HepG2 (cell line): ENCODE measurements around the gene SH2B2. TPM values are rescaled to one million over a fixed set of nuclear protein-coding genes. Genes with fewer than 3 reads are reported as not detected.

Source experiments
- ATAC-seq: fragments of 200-7000 bp; cut with Tn5 transposase; 3 replicates; pipeline ENCODE4 v1.9.1; 2020; ENCODE audit warnings: mild to moderate bottlenecking, moderate library complexity
- BruUV-seq: library from RNA; stranded (reverse); fragments of 400-500 nt; replicated peaks from 2 replicates; lab custom pipeline; 2021; lab: Mats Ljungman, UMichigan
- CTCF ChIA-PET: fragments of 300-600 bp; formaldehyde crosslinking; extraction: SDS; loops from one replicate; lab custom pipeline; 2021; ENCODE audit warnings: low total read pairs, inconsistent platforms, low intra/inter-chr PET ratio; lab: Yijun Ruan, JAX
- POLR2A ChIA-PET: fragments of 350-600 bp; sonication (Branson Sonifier 250); formaldehyde crosslinking; loops from one replicate; lab custom pipeline; 2020; ENCODE audit warnings: antibody characterized with exemption, inconsistent platforms; lab: Yijun Ruan, JAX
- DNase-seq: peaks from one replicate; pipeline ENCODE4 v3.0.0-alpha.2; 2015; ENCODE audit warnings: low spot score
- FAIRE-seq: peaks from 3 replicates; lab custom pipeline; 2011; peaks lifted over from hg19 to GRCh38; lab: Jason Lieb, UNC
- H2AFZ ChIP-seq: one replicate; pipeline ENCODE4 v1.6.1; 2011; ENCODE audit warnings: low read length, inconsistent platforms
- H3K27ac ChIP-seq: fragments of 300-600 bp; 3 replicates; pipeline ENCODE4 v1.8.0; 2011; ENCODE audit warnings: mixed run types, mild to moderate bottlenecking, mixed read lengths, low read length, inconsistent platforms; ENCODE audit not compliant: insufficient read depth; ENCODE audit errors: extremely low read length
- H3K27me3 ChIP-seq, 2 experiments: fragments of 200-600 bp in 1 of 2; 2 replicates in 1 of 2; 3 replicates in 1 of 2; pipeline versions ENCODE4 v1.6.0 to v1.8.0; 2011; ENCODE audit warnings: low read length in 2 of 2, mild to moderate bottlenecking in 2 of 2, moderate library complexity in 2 of 2, inconsistent platforms in 1 of 2; ENCODE audit not compliant: insufficient read depth in 2 of 2, control insufficient read depth in 1 of 2
- H3K36me3 ChIP-seq, 2 experiments: fragments of 200-600 bp in 1 of 2; replicated peaks in 1 of 2; 2 replicates in 1 of 2; 3 replicates in 1 of 2; pipeline versions ENCODE4 v1.5.1 to v1.8.0; 2011; ENCODE audit warnings: low read length in 2 of 2, inconsistent platforms in 1 of 2; ENCODE audit not compliant: insufficient read depth in 2 of 2, control insufficient read depth in 1 of 2
- H3K4me1 ChIP-seq: 2 replicates; pipeline ENCODE4 v1.5.1; 2012; ENCODE audit warnings: low read length, inconsistent platforms; ENCODE audit not compliant: insufficient read depth
- H3K4me2 ChIP-seq: 2 replicates; pipeline ENCODE4 v1.6.0; 2011; ENCODE audit warnings: low read depth, low read length, inconsistent platforms
- H3K4me3 ChIP-seq, 3 experiments: fragments of 200-600 bp in 1 of 3; sonication (generic), shearing (Covaris generic) in 1 of 3; replicated peaks in 1 of 3; 2 replicates each; pipeline ENCODE4 v1.5.1; 2011 to 2016; ENCODE audit warnings: low read length in 3 of 3, inconsistent platforms in 2 of 3, low read depth in 2 of 3, mild to moderate bottlenecking in 2 of 3, control low read depth in 1 of 3, mixed read lengths in 1 of 3; ENCODE audit not compliant: insufficient read depth in 1 of 3
- H3K79me2 ChIP-seq: one replicate; pipeline ENCODE4 v1.6.1; 2011; ENCODE audit warnings: low read length, inconsistent platforms; ENCODE audit not compliant: insufficient read depth
- H3K9ac ChIP-seq: 2 replicates; pipeline ENCODE4 v1.6.0; 2011; ENCODE audit warnings: mild to moderate bottlenecking, low read depth, low read length, inconsistent platforms; ENCODE audit not compliant: insufficient read depth
- H3K9me3 ChIP-seq: 2 replicates; pipeline ENCODE4 v1.5.1; 2012; ENCODE audit warnings: mild to moderate bottlenecking, low read length
- H4K20me1 ChIP-seq: 2 replicates; pipeline ENCODE4 v1.6.0; 2011; ENCODE audit warnings: inconsistent platforms, mild to moderate bottlenecking, low read length, moderate library complexity; ENCODE audit not compliant: insufficient read depth
- AGO2 ChIP-seq: fragments of 200-400 bp; formaldehyde crosslinking; optimal IDR thresholded peaks from 2 replicates; pipeline ENCODE3; 2017; ENCODE audit warnings: mild to moderate bottlenecking, low read depth, low read length, moderate library complexity
- CAMTA2 ChIP-seq: sonication (generic); formaldehyde crosslinking; IDR thresholded peaks from 2 replicates; pipeline ENCODE4 v1.4.0; 2020; ENCODE audit warnings: mild to moderate bottlenecking, missing genetic modification reagents, borderline replicate concordance
- HCFC1 ChIP-seq: fragments of 150-350 bp; IDR thresholded peaks from 2 replicates; pipeline ENCODE4 v1.6.1; 2014; ENCODE audit warnings: low read depth, low read length
- TCF12 ChIP-seq, 2 experiments: fragments of 450-650 bp in 1 of 2; sonication (generic) in 1 of 2; formaldehyde crosslinking in 1 of 2; IDR thresholded peaks; 2 replicates each; pipeline versions ENCODE4 v1.6.1 to v1.8.0; 2017 to 2022; ENCODE audit warnings: antibody characterized with exemption in 1 of 2, mild to moderate bottlenecking in 1 of 2, missing genetic modification reagents in 1 of 2, moderate library complexity in 1 of 2
- TGIF2 ChIP-seq: IDR thresholded peaks from 2 replicates; pipeline ENCODE4 v1.6.1; 2016; ENCODE audit warnings: control low read depth, missing compliant biosample characterization
- ZNF207 ChIP-seq: fragments of 450-650 bp; IDR thresholded peaks from 2 replicates; pipeline ENCODE4 v1.6.1; 2016; ENCODE audit warnings: antibody characterized with exemption, borderline replicate concordance
- ZNF501 ChIP-seq: sonication (generic); formaldehyde crosslinking; IDR thresholded peaks from 2 replicates; pipeline ENCODE4 v1.5.1; 2020; ENCODE audit warnings: mild to moderate bottlenecking, moderate library complexity, missing genetic modification reagents
- ZNF619 ChIP-seq: sonication (generic); formaldehyde crosslinking; IDR thresholded peaks from 2 replicates; pipeline ENCODE4 v1.4.0; 2020; ENCODE audit warnings: mild to moderate bottlenecking, missing genetic modification reagents
- ZNF672 ChIP-seq: sonication (generic); formaldehyde crosslinking; IDR thresholded peaks from 2 replicates; pipeline ENCODE4 v1.8.1; 2022; ENCODE audit warnings: missing genetic modification reagents
- ZNF761 ChIP-seq: sonication (generic); formaldehyde crosslinking; conservative IDR thresholded peaks from 2 replicates; pipeline ENCODE4 v1.4.0; 2020; ENCODE audit warnings: mild to moderate bottlenecking, missing genetic modification reagents
- ZNF883 ChIP-seq: sonication (generic); formaldehyde crosslinking; IDR thresholded peaks from 2 replicates; pipeline ENCODE4 v1.5.1; 2020; ENCODE audit warnings: mild to moderate bottlenecking, missing genetic modification reagents; ENCODE audit errors: not compliant biosample characterization
- WGBS: methylation state at CpG from one replicate; pipeline ENCODE4 v1.1.6; 2017; ENCODE audit warnings: low lambda C conversion rate; 5-methylcytosine and 5-hydroxymethylcytosine counted together
- in situ Hi-C: cut with HindIII; loops from 2 replicates; pipeline ENCODE4 v1.10.0; 2017; ENCODE audit warnings: low pct_unique_long_range_greater_than_20kb; ENCODE audit not compliant: extremely low pct_ligation_motif_present
- intact Hi-C: fragments of 100-400 bp; cut with micrococcal nuclease; formaldehyde crosslinking; loops from one replicate; pipeline ENCODE4 v1.10.0; 2022; ENCODE audit not compliant: unreplicated experiment
- polyA plus RNA-seq, 8 experiments: library from polyadenylated mRNA; depleted of rRNA in 3 of 8; stranded (reverse) in 7 of 8; unstranded in 1 of 8; fragments of >200 nt; fragmentation: Illumina TruSeq in 4 of 8; extraction: Trizol in 4 of 8; gene quantifications; 2 replicates each; pipeline versions ENCODE4 v1.2.1 to v1.2.3, GENCODE V29; 2011 to 2016; ENCODE audit warnings: low read depth in 4 of 8, missing spikeins in 1 of 8, mixed read lengths in 1 of 8; ENCODE audit not compliant: insufficient read depth in 1 of 8
- total RNA-seq, 5 experiments: library from RNA; depleted of rRNA; stranded (reverse); fragments of >200 nt; fragmentation: Illumina TruSeq; extraction: Trizol; gene quantifications; 2 replicates each; pipeline ENCODE4 v1.2.3, GENCODE V29; 2016; ENCODE audit warnings: low read depth in 1 of 5
- TF ChIP-seq, protein P1 (sequence below): sonication (generic); formaldehyde crosslinking; IDR thresholded peaks from 2 replicates; pipeline ENCODE4 v1.4.0; 2020; ENCODE audit warnings: missing genetic modification reagents

The SH2B2 gene
- total and polyA plus RNA-seq, 2 of the 13 experiments (the other 11 are each of a cell fraction or from before 2014, with no cell fraction given): 0.46 to 1.3 TPM

DNA sequence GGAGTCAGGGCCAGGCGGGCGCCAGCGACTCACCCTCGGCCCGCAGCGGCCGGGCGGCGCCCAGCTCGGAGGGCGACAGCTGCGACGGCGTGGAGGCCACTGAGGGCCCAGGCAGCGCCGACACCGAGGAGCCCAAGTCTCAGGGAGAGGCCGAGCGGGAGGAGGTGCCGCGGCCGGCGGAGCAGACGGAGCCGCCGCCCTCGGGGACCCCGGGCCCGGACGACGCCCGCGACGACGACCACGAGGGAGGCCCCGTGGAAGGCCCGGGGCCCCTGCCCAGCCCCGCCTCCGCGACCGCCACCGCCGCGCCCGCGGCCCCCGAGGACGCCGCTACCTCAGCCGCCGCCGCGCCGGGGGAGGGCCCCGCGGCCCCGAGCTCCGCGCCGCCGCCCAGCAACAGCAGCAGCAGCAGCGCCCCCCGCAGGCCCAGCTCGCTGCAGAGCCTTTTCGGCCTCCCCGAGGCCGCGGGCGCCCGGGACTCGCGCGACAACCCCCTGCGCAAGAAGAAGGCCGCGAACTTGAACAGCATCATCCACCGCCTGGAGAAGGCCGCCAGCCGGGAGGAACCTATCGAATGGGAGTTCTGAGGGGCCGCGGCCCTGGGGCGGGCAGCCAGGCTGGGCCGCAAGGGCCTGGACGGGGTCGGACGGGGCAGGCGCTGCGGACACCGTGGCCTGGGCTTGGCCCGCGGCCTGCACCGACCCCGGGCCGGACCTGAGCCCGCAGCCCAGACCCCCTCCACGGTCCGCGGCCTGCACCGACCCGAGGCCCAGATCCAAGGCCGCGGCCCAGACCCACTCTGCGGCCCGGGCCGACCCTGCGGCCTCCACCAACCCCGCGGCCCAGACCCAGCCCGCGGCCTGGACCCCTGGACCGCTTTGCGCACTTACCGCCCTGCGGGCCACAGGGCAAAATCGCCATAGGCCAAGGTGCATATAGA is 37.9 kb upstream of the SH2B2 start:
- in situ Hi-C loops: no loop called here
- Histone ChIP-seq H3K27ac (no peak overlapping the region), H3K4me3 (no peak overlapping the region), H3K9me3 (no peaks in the 10 kb centered on the region), H3K4me1 (peaks cover 16% of the 10 kb centered on the region), H3K36me3 (peaks cover 3 to 30% of the 10 kb centered on the region in 2 experiments; a peak in 4 of 5 replicates), H3K79me2 (no peaks in the 10 kb centered on the region), H3K4me2 (no peak overlapping the region), H3K9ac (no peak overlapping the region), H4K20me1 (no peaks in the 10 kb centered on the region), H3K27me3 (no peaks in the 10 kb centered on the region), H2AFZ (no peak overlapping the region)
- 99% methylated on average over 77 of the region's 117 CpGs for WGBS
- CTCF ChIA-PET: no interaction called here
- intact Hi-C loops: no loop called here
- TF ChIP-seq ZNF207: no peak
- peak; percentile 38 for TF ChIP-seq AGO2
- POLR2A ChIA-PET: no interaction called here
- ATAC-seq: no peak
- DNase-seq: no peak
- FAIRE-seq: no peak
- no TSS peak for BruUV-seq

DNA sequence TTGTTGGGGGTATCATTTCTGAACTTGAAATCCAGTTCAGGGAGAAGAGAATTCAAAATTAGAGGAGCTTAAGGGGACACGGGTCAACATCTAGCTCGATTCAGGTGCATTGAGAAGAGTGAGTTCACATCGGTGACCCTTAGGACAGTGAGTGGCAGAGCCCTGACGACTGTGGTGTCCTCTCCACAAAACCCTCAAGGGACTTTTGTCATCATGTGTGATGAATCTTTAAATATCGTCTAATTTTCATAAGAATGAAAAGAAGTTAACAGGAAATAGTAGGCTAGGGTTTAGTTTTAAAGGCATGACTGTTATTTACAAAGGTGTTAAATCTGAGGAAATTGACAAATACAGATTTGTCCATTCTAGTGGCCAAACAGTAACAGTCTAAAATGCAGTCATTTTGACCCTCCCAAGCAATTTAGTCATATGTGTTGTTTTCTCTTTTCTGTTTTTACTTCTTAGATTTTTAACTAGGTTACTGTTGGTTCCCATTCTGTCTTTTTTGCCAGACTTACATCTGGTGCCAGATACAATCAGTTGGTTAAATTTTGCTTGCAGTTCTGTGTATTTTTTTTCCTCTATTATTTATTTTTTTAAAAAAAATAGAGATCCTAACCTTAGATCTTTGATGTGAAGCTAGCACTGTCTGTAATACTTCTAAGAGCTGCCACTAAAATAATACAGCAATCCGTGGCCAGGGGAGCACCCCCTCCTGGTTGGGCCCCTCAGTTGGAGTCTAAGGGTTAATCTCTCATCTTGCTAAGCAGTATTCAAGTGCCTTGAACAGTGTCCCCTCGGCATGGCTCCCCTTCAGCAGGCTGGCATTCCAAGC is 34.9 kb upstream of the SH2B2 start:
- ATAC-seq: no peak
- no TSS peak for BruUV-seq
- POLR2A ChIA-PET: no interaction called here

More for the DNA sequence above, 34.9 kb upstream of the SH2B2 start:
- peaks cover 3 to 14% of the 10 kb centered on the region in 2 experiments; a peak in 4 of 5 replicates for H3K36me3 ChIP-seq
- no peak overlapping the region for H3K27ac ChIP-seq
- no peak overlapping the region for H3K4me2 ChIP-seq
- no peak overlapping the region for H2AFZ ChIP-seq
- FAIRE-seq (no peak), DNase-seq (no peak)
- no peaks in the 10 kb centered on the region for H3K79me2 ChIP-seq
- no peaks in the 10 kb centered on the region for H3K27me3 ChIP-seq
- 90% methylated on average over 7 of the region's 7 CpGs for WGBS
- no peak overlapping the region for H3K9ac ChIP-seq
- no peaks in the 10 kb centered on the region for H3K9me3 ChIP-seq
- no peaks in the 10 kb centered on the region for H4K20me1 ChIP-seq
- no peak for TF ChIP-seq ZNF672 (CRISPR knock-in tag)
- no peak for TF ChIP-seq ZNF761
- TF ChIP-seq ZNF883 (CRISPR knock-in tag): no peak
- TF ChIP-seq CAMTA2 (CRISPR knock-in tag): no peak
- no peak for TF ChIP-seq ZNF619 (CRISPR knock-in tag)
- TF ChIP-seq TGIF2 (CRISPR knock-in tag): no peak
- TF ChIP-seq, protein P1, sequence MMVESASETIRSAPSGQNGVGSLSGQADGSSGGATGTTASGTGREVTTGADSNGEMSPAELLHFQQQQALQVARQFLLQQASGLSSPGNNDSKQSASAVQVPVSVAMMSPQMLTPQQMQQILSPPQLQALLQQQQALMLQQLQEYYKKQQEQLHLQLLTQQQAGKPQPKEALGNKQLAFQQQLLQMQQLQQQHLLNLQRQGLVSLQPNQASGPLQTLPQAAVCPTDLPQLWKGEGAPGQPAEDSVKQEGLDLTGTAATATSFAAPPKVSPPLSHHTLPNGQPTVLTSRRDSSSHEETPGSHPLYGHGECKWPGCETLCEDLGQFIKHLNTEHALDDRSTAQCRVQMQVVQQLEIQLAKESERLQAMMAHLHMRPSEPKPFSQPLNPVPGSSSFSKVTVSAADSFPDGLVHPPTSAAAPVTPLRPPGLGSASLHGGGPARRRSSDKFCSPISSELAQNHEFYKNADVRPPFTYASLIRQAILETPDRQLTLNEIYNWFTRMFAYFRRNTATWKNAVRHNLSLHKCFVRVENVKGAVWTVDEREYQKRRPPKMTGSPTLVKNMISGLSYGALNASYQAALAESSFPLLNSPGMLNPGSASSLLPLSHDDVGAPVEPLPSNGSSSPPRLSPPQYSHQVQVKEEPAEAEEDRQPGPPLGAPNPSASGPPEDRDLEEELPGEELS: no peak
- no peak for TF ChIP-seq HCFC1
- no peak for TF ChIP-seq ZNF501 (CRISPR knock-in tag)
- TF ChIP-seq TCF12 (IDR thresholded peaks at IDR 0.05): no peak
- no peak for TF ChIP-seq TCF12 (CRISPR knock-in tag; IDR thresholded peaks at IDR 0.05)
- CTCF ChIA-PET: no interaction called here
- H3K4me3 ChIP-seq: no peak overlapping the region
- intact Hi-C loops (loop anchor here (2.0 kb wide), 1 partner anchor 21 kb away; no protein-coding TSS in a partner anchor), in situ Hi-C loops (loop anchor here (10.0 to 25.0 kb wide), 2 partner anchors 437 to 564 kb away; partner anchors contain the start of gene CUX1)
- H3K4me1 ChIP-seq: peaks cover 35% of the 10 kb centered on the region
